ENCODE measurements around the gene PSMA7.
A peak's percentile ranks its signal among the peaks of the same experiment; 100 is the strongest.

The PSMA7 gene

GRCh38 chr20:62143081-62143956 is at the start of gene PSMA7, which contains the start of gene SS18L1:
PSMA7 (minus strand) TSS chr20:62143394; CDS start chr20:62143303, 91 bp downstream.
SS18L1 (plus strand) TSS chr20:62143769; CDS start chr20:62143821, 52 bp downstream.
- peak; percentile 91 for DNase-seq (ENCODE audit: low spot score)

GRCh38 chr20:62192635-62193034 is 49.4 kb upstream of the PSMA7 start:
- DNase-seq (ENCODE audit: low spot score) = no peak

GRCh38 chr20:62191781-62192559 is 48.8 kb upstream of the PSMA7 start:
- no peak for DNase-seq (ENCODE audit: low spot score)

- no peak for DNase-seq (ENCODE audit: low spot score)
Measured at GRCh38 chr20:62190639-62191411, 47.6 kb upstream of the PSMA7 start.

GRCh38 chr20:62186887-62187866 is 44.0 kb upstream of the PSMA7 start:
- peak; percentile 46 for DNase-seq (ENCODE audit: low spot score)

GRCh38 chr20:62186096-62186426 is 42.9 kb upstream of the PSMA7 start:
- DNase-seq (ENCODE audit: low spot score) = no peak

GRCh38 chr20:62183426-62184142 is 40.4 kb upstream of the PSMA7 start:
- DNase-seq (ENCODE audit: low spot score) = peak; percentile 48

GRCh38 chr20:62182469-62183425 is 39.6 kb upstream of the PSMA7 start, which contains the start of gene MTG2:
MTG2 (plus strand) TSS chr20:62183028; CDS start chr20:62193421, 10,393 bp downstream.
- DNase-seq (ENCODE audit: low spot score) = peak; percentile 100

- no peak for DNase-seq (ENCODE audit: low spot score)
Measured at GRCh38 chr20:62181808-62182207, 38.6 kb upstream of the PSMA7 start.

GRCh38 chr20:62179162-62179504 is 35.9 kb upstream of the PSMA7 start:
- no peak for DNase-seq (ENCODE audit: low spot score)

GRCh38 chr20:62178316-62179161 is 35.3 kb upstream of the PSMA7 start:
- DNase-seq (ENCODE audit: low spot score) = no peak

GRCh38 chr20:62177307-62177706 is 34.1 kb upstream of the PSMA7 start:
- no peak for DNase-seq (ENCODE audit: low spot score)

- no peak for DNase-seq (ENCODE audit: low spot score)
Measured at GRCh38 chr20:62176866-62177265, 33.7 kb upstream of the PSMA7 start.

GRCh38 chr20:62175711-62176110 is 32.5 kb upstream of the PSMA7 start:
- no peak for DNase-seq (ENCODE audit: low spot score)

- DNase-seq (ENCODE audit: low spot score) = no peak
Measured at GRCh38 chr20:62174870-62175624, 31.9 kb upstream of the PSMA7 start.

- no peak for DNase-seq (ENCODE audit: low spot score)
Measured at GRCh38 chr20:62174021-62174804, 31.0 kb upstream of the PSMA7 start.

GRCh38 chr20:62172666-62173065 is 29.5 kb upstream of the PSMA7 start:
- DNase-seq (ENCODE audit: low spot score) = no peak

Data from hepatic stellate cell (primary cell).